ENCODE measurements around the gene EPHB6. TPM values are rescaled to one million over a fixed set of nuclear protein-coding genes. Genes with fewer than 3 reads are reported as not detected.

Gene EPHB6
- total RNA-seq, 2 donors from 2014 or later: 33.2 to 36.9 TPM

DNA sequence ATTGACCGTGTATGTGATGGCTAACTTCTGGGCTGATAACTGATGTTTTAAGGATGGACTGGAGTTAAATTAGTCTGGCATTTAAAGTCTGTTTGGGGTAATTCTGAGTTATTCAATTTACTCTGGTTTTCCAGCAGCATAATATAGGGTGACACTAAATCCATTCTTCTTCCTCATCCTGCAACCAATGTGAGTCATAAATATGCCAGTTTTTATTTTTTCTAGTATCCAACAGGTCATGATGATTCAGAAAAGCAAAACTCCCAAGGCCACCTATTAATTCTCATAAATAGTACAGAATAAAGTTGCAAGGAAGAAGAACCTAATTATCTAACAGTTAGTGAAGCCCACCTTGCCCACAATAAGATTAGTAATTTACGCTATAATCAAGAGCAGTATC, 7.5 kb upstream of the EPHB6 start:
- no peak overlapping the region for H3K4me3 Mint-ChIP-seq
- no peaks in the 10 kb centered on the region for H3K9me3 ChIP-seq (ENCODE audit: control insufficient read depth, low read length)
- H3K9me3 Mint-ChIP-seq: no peaks in the 10 kb centered on the region
- no peaks in the 10 kb centered on the region for H3K27me3 ChIP-seq (ENCODE audit: control insufficient read depth, insufficient read depth, low read length, poor library complexity, severe bottlenecking)
- no peaks in the 10 kb centered on the region for H3K36me3 ChIP-seq (ENCODE audit: control insufficient read depth, insufficient read depth, low read length)
- TF ChIP-seq, protein P1, sequence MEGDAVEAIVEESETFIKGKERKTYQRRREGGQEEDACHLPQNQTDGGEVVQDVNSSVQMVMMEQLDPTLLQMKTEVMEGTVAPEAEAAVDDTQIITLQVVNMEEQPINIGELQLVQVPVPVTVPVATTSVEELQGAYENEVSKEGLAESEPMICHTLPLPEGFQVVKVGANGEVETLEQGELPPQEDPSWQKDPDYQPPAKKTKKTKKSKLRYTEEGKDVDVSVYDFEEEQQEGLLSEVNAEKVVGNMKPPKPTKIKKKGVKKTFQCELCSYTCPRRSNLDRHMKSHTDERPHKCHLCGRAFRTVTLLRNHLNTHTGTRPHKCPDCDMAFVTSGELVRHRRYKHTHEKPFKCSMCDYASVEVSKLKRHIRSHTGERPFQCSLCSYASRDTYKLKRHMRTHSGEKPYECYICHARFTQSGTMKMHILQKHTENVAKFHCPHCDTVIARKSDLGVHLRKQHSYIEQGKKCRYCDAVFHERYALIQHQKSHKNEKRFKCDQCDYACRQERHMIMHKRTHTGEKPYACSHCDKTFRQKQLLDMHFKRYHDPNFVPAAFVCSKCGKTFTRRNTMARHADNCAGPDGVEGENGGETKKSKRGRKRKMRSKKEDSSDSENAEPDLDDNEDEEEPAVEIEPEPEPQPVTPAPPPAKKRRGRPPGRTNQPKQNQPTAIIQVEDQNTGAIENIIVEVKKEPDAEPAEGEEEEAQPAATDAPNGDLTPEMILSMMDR (conservative IDR thresholded peaks at IDR 0.05): no peak
- H3K36me3 Mint-ChIP-seq (ENCODE audit: low read depth): no peaks in the 10 kb centered on the region
- DNase-seq: no peak
- no peak overlapping the region for H3K27ac Mint-ChIP-seq
- H3K27me3 Mint-ChIP-seq (ENCODE audit: insufficient read depth): peaks cover 3% of the 10 kb centered on the region
- no peak overlapping the region for H3K27ac ChIP-seq (ENCODE audit: low read depth, low read length)
- WGBS, 2 experiments (ENCODE audit: insufficient coverage in 1 of 2, insufficient read length in 1 of 2): 95% methylated on average over 2 of the region's 2 CpGs; no CpG with 5 or more reads in 1 of the 2 experiments
- H3K4me1 ChIP-seq (ENCODE audit: control insufficient read depth, insufficient read depth, low read length): no peaks in the 10 kb centered on the region
- H3K4me3 ChIP-seq (ENCODE audit: low read length): no peak overlapping the region
- H3K9ac ChIP-seq (ENCODE audit: extremely low read depth, low read length, poor library complexity, severe bottlenecking): no peak overlapping the region
- H3K4me1 Mint-ChIP-seq: no peaks in the 10 kb centered on the region

- Histone ChIP-seq H3K27me3 (ENCODE audit: control insufficient read depth, insufficient read depth, low read length, poor library complexity, severe bottlenecking) (no peaks in the 10 kb centered on the region), H3K9me3 (ENCODE audit: control insufficient read depth, low read length) (no peaks in the 10 kb centered on the region), H3K27ac (ENCODE audit: low read depth, low read length) (no peak overlapping the region), H3K4me3 (ENCODE audit: low read length) (no peak overlapping the region), H3K36me3 (ENCODE audit: control insufficient read depth, insufficient read depth, low read length) (no peaks in the 10 kb centered on the region), H3K9ac (ENCODE audit: extremely low read depth, low read length, poor library complexity, severe bottlenecking) (no peak overlapping the region), H3K4me1 (ENCODE audit: control insufficient read depth, insufficient read depth, low read length) (no peaks in the 10 kb centered on the region)
- H3K9me3 Mint-ChIP-seq: no peaks in the 10 kb centered on the region
- peaks cover 14% of the 10 kb centered on the region for H3K27me3 Mint-ChIP-seq (ENCODE audit: insufficient read depth)
- WGBS, 2 experiments (ENCODE audit: insufficient coverage in 1 of 2, insufficient read length in 1 of 2): 94 to 100% methylated on average over 4 of the region's 4 CpGs
- H3K4me3 Mint-ChIP-seq: no peak overlapping the region
- no peak overlapping the region for H3K27ac Mint-ChIP-seq
- DNase-seq: no peak
- H3K4me1 Mint-ChIP-seq: peaks cover 15% of the 10 kb centered on the region
- H3K36me3 Mint-ChIP-seq (ENCODE audit: low read depth): no peaks in the 10 kb centered on the region
- TF ChIP-seq, protein P1 (conservative IDR thresholded peaks at IDR 0.05): no peak
Measured at GRCh38 chr7:142851269-142851668, 3.6 kb upstream of the EPHB6 start.

DNA sequence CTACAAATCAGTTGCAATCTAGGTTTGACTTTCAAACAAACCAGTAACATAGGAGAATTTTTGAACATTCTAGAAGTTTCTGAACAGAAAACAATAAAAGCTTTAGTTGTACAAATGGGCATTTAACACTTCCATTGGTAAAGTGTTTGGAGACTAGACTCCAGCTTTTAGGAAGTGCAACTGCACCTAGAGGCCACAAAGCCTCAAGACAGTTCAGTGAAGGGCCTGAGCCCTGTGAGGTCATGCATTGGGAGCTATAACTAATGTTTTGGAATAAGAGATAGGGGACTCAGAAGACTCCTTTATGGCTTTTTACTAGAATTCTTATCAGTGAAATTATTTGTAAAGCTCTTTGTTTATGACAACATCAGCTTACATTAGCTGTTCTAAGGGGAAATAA, 3.0 kb upstream of the EPHB6 start:
- no peaks in the 10 kb centered on the region for H3K36me3 Mint-ChIP-seq (ENCODE audit: low read depth)
- H3K4me3 Mint-ChIP-seq: no peak overlapping the region
- H3K9ac ChIP-seq (ENCODE audit: extremely low read depth, low read length, poor library complexity, severe bottlenecking): no peak overlapping the region
- no peaks in the 10 kb centered on the region for H3K4me1 ChIP-seq (ENCODE audit: control insufficient read depth, insufficient read depth, low read length)
- no peaks in the 10 kb centered on the region for H3K27me3 ChIP-seq (ENCODE audit: control insufficient read depth, insufficient read depth, low read length, poor library complexity, severe bottlenecking)
- no peaks in the 10 kb centered on the region for H3K9me3 ChIP-seq (ENCODE audit: control insufficient read depth, low read length)
- H3K4me3 ChIP-seq (ENCODE audit: low read length): no peak overlapping the region
- H3K27ac ChIP-seq (ENCODE audit: low read depth, low read length): no peak overlapping the region
- peaks cover 18% of the 10 kb centered on the region for H3K27me3 Mint-ChIP-seq (ENCODE audit: insufficient read depth)
- no peaks in the 10 kb centered on the region for H3K9me3 Mint-ChIP-seq
- H3K27ac Mint-ChIP-seq: no peak overlapping the region
- no peak for DNase-seq
- TF ChIP-seq, protein P1 (conservative IDR thresholded peaks at IDR 0.05): peak; percentile 50
- H3K36me3 ChIP-seq (ENCODE audit: control insufficient read depth, insufficient read depth, low read length): no peaks in the 10 kb centered on the region
- H3K4me1 Mint-ChIP-seq: peaks cover 20% of the 10 kb centered on the region

All from endodermal cell (in vitro differentiated cells).